OCI-LY7 (cell line): Measurements from ENCODE around the gene ANKH. TPM values are rescaled to one million over a fixed set of nuclear protein-coding genes. Genes with fewer than 3 reads are reported as not detected.

ENCODE experiments used
- BruUV-seq: library from RNA; stranded (reverse); fragments of 400-500 nt; replicated peaks from 2 replicates; lab custom pipeline; 2021; lab: Mats Ljungman, UMichigan
- CTCF ChIA-PET: fragments of 300-600 bp; sonication (Branson Sonifier 250); formaldehyde crosslinking; loops from one replicate; lab custom pipeline; 2022; ENCODE audit warnings: antibody characterized with exemption; ENCODE audit not compliant: unreplicated experiment; lab: Charles Lee
- POLR2A ChIA-PET: fragments of 300-600 bp; sonication (Branson Sonifier 250); formaldehyde crosslinking; loops from one replicate; lab custom pipeline; 2022; ENCODE audit warnings: antibody characterized with exemption; lab: Charles Lee
- DNase-seq: peaks from one replicate; pipeline ENCODE4 v3.0.0-alpha.2; 2015; ENCODE audit warnings: low spot score
- H2AFZ ChIP-seq: fragments of 200-600 bp; sonication (generic), shearing (Covaris generic); 2 replicates; pipeline ENCODE4 v1.6.1; 2014; ENCODE audit warnings: mild to moderate bottlenecking, antibody characterized with exemption, low read length, moderate library complexity
- H3K27ac ChIP-seq: fragments of 200-600 bp; sonication (generic); 2 replicates; pipeline ENCODE4 v1.5.1; 2014; ENCODE audit warnings: mixed run types, low read depth, mild to moderate bottlenecking, moderate library complexity, low read length, inconsistent platforms; ENCODE audit not compliant: poor library complexity, severe bottlenecking
- H3K36me3 ChIP-seq: fragments of 200-600 bp; sonication (generic); 2 replicates; pipeline ENCODE4 v1.6.1; 2014; ENCODE audit warnings: mild to moderate bottlenecking, antibody characterized with exemption, low read length, moderate library complexity, mixed read lengths; ENCODE audit not compliant: insufficient read depth
- H3K4me1 ChIP-seq: fragments of 200-600 bp; sonication (generic); 2 replicates; pipeline ENCODE4 v1.5.1; 2014; ENCODE audit warnings: mild to moderate bottlenecking, low read length; ENCODE audit not compliant: insufficient read depth, poor library complexity, severe bottlenecking
- H3K4me2 ChIP-seq: fragments of 200-600 bp; sonication (generic); 2 replicates; pipeline ENCODE4 v1.6.1; 2014; ENCODE audit warnings: mild to moderate bottlenecking, low read length
- H3K4me3 ChIP-seq: fragments of 200-600 bp; sonication (generic); 2 replicates; pipeline ENCODE4 v1.5.1; 2014; ENCODE audit warnings: mild to moderate bottlenecking, low read depth, low read length; ENCODE audit not compliant: poor library complexity, severe bottlenecking
- H3K79me2 ChIP-seq: fragments of 200-600 bp; sonication (generic); 2 replicates; pipeline ENCODE4 v1.6.1; 2016; ENCODE audit warnings: low read depth, mild to moderate bottlenecking, low read length, moderate library complexity, mixed read lengths; ENCODE audit not compliant: insufficient read depth
- H3K9me2 ChIP-seq: fragments of 200-600 bp; sonication (generic); 2 replicates; pipeline ENCODE4 v1.6.1; 2016; ENCODE audit warnings: mild to moderate bottlenecking, low read length, mixed read lengths; ENCODE audit not compliant: insufficient read depth
- H3K9me3 ChIP-seq: fragments of 200-600 bp; sonication (generic); 2 replicates; pipeline ENCODE4 v1.6.1; 2014; ENCODE audit warnings: mild to moderate bottlenecking, mixed run types, low read length, mixed read lengths
- H4K20me1 ChIP-seq: fragments of 200-600 bp; sonication (generic); 2 replicates; pipeline ENCODE4 v1.6.1; 2014; ENCODE audit warnings: mild to moderate bottlenecking, antibody characterized with exemption, low read length, moderate library complexity, mixed read lengths; ENCODE audit not compliant: insufficient read depth
- EZH2phosphoT487 ChIP-seq: fragments of 200-600 bp; sonication (generic); IDR thresholded peaks from 2 replicates; pipeline ENCODE4 v1.6.1; 2018; ENCODE audit warnings: low read depth, borderline replicate concordance, mild to moderate bottlenecking, mixed run types, antibody characterized with exemption, low read length, moderate library complexity, mixed read lengths
- intact Hi-C: fragments of 100-400 bp; cut with micrococcal nuclease; formaldehyde crosslinking; loops from one replicate; pipeline ENCODE4 v1.10.0; 2022; ENCODE audit not compliant: unreplicated experiment
- total RNA-seq, 2 experiments: library from RNA; depleted of rRNA in 1 of 2; stranded (reverse); fragments of >200 nt in 1 of 2; shearing (Covaris generic) in 1 of 2; gene quantifications; 2 replicates each; pipeline ENCODE4 v1.2.3, GENCODE V29; 2014 to 2022
- TF ChIP-seq, protein P1 (sequence below): fragments of 200-600 bp; sonication (generic); conservative IDR thresholded peaks from 2 replicates; pipeline ENCODE4 v1.5.1; 2014; ENCODE audit warnings: mild to moderate bottlenecking, antibody characterized with exemption, low read length, moderate library complexity, mixed read lengths

Gene ANKH
- total RNA-seq, 2 experiments from 2014 or later: 23.1 to 80.4 TPM

DNA sequence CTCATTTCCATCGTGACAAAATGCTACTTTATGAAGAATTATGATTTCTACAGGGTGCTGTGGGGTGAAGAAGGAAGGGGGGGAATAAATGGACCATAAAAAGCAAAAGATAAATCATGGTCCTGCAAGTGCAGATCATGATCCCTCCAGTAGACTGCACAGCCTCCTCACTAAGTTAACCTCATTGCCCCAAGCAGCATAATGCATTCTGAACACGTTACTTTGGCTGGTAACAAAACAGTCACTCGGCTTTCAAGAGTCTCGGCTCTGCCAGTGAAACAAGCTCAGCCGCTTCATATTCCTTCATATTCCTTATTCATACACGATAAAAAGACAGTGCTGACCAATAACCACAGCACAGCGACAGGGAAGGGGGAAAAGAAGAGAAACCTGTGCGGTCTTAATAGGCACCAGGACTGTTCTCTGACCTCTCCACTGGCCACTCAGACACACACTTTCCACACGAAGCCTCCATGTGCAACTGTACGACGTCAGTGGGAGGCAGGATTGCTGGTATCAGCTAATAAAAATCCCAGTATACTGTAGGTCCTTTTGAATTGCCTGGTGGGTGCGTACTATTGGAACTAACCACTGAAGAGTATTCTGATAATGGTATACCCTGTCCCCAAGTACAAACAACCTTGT, 60.5 kb downstream of the ANKH start:
- Histone ChIP-seq H3K79me2 (no peaks in the 10 kb centered on the region; the same call in 1 of the 2 replicates), H3K4me3 (peak overlapping the region; percentile 51), H3K9me2 (no peaks in the 10 kb centered on the region), H3K9me3 (no peaks in the 10 kb centered on the region), H3K4me1 (peaks cover 40% of the 10 kb centered on the region), H2AFZ (no peak overlapping the region; the same call in 1 of the 2 replicates), H3K27ac (peak overlapping the region; percentile 67), H3K4me2 (peak overlapping the region; percentile 70), H3K36me3 (no peaks in the 10 kb centered on the region), H4K20me1 (peaks cover 5% of the 10 kb centered on the region; the same call in 1 of the 2 replicates)
- peak; percentile 36 for DNase-seq
- POLR2A ChIA-PET: no interaction called here
- CTCF ChIA-PET: no interaction called here
- no TSS peak for BruUV-seq
- intact Hi-C loops: no loop called here
- TF ChIP-seq, protein P1, sequence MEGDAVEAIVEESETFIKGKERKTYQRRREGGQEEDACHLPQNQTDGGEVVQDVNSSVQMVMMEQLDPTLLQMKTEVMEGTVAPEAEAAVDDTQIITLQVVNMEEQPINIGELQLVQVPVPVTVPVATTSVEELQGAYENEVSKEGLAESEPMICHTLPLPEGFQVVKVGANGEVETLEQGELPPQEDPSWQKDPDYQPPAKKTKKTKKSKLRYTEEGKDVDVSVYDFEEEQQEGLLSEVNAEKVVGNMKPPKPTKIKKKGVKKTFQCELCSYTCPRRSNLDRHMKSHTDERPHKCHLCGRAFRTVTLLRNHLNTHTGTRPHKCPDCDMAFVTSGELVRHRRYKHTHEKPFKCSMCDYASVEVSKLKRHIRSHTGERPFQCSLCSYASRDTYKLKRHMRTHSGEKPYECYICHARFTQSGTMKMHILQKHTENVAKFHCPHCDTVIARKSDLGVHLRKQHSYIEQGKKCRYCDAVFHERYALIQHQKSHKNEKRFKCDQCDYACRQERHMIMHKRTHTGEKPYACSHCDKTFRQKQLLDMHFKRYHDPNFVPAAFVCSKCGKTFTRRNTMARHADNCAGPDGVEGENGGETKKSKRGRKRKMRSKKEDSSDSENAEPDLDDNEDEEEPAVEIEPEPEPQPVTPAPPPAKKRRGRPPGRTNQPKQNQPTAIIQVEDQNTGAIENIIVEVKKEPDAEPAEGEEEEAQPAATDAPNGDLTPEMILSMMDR: no peak
- no peak for TF ChIP-seq EZH2phosphoT487

DNA sequence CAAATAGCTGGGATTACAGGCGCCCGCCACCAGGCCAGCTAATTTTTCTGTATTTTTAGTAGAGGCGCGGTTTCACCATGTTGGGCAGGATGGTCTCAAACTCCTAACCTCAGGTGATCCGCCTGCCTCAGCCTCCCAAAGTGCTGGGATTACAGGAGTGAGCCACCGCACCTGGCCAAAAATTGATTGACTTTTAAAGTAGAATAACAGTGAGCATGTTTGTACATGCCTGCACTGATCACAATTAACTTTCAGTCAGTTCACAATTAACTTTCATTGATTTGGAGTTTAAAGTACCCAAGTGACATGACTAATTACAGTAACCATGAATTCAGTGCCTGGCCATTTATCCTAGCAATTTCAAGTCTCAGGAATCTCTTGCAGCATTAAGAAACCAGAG, 61.3 kb downstream of the ANKH start:
- Histone ChIP-seq H3K79me2 (no peaks in the 10 kb centered on the region; the same call in 1 of the 2 replicates), H3K36me3 (no peaks in the 10 kb centered on the region), H4K20me1 (peaks cover 2% of the 10 kb centered on the region; the same call in 1 of the 2 replicates), H3K27ac (peak overlapping the region; percentile 67), H3K4me1 (peaks cover 40% of the 10 kb centered on the region), H3K4me3 (peak overlapping the region; percentile 51), H3K4me2 (peak overlapping the region; percentile 70), H3K9me3 (no peaks in the 10 kb centered on the region), H3K9me2 (no peaks in the 10 kb centered on the region), H2AFZ (peak overlapping the region; percentile 47; the same call in 1 of the 2 replicates)
- POLR2A ChIA-PET: interaction anchor here (0.9 to 1.3 kb wide), 2 partner anchors 52 to 63 kb away, joined by 4 read pairs; no protein-coding TSS in a partner anchor
- TF ChIP-seq, protein P1: no peak
- TF ChIP-seq EZH2phosphoT487: no peak
- DNase-seq: no peak
- BruUV-seq: no TSS peak
- CTCF ChIA-PET: no interaction called here
- intact Hi-C loops: no loop called here
